PFSK-1 (cell line): ENCODE results near the gene PPM1H.

Experiments
- POLR2AphosphoS5 ChIP-seq: IDR thresholded peaks from 2 replicates; pipeline ENCODE4 v1.6.1; 2012; ENCODE audit warnings: low read depth, mild to moderate bottlenecking, control low read depth, low read length, moderate library complexity
- TAF1 ChIP-seq: IDR thresholded peaks from 2 replicates; pipeline ENCODE4 v1.6.1; 2012; ENCODE audit warnings: low read length, control low read depth, borderline replicate concordance; ENCODE audit not compliant: insufficient read depth

GRCh38 chr12:62930546-62931425, 4.2 kb downstream of the PPM1H start:
- no peak for TF ChIP-seq TAF1
- no peak for TF ChIP-seq POLR2AphosphoS5
